ENCODE data around the gene SELPLG.

- TF ChIP-seq, protein P1, sequence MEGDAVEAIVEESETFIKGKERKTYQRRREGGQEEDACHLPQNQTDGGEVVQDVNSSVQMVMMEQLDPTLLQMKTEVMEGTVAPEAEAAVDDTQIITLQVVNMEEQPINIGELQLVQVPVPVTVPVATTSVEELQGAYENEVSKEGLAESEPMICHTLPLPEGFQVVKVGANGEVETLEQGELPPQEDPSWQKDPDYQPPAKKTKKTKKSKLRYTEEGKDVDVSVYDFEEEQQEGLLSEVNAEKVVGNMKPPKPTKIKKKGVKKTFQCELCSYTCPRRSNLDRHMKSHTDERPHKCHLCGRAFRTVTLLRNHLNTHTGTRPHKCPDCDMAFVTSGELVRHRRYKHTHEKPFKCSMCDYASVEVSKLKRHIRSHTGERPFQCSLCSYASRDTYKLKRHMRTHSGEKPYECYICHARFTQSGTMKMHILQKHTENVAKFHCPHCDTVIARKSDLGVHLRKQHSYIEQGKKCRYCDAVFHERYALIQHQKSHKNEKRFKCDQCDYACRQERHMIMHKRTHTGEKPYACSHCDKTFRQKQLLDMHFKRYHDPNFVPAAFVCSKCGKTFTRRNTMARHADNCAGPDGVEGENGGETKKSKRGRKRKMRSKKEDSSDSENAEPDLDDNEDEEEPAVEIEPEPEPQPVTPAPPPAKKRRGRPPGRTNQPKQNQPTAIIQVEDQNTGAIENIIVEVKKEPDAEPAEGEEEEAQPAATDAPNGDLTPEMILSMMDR (IDR thresholded peaks at IDR 0.05): no peak
- TF ChIP-seq POLR2A (IDR thresholded peaks at IDR 0.05): no peak
These were observed 56.9 kb downstream of the SELPLG start for GRCh38 chr12:108576660-108577234.

Data from Peyer's patch (tissue), 4 donors.